C4-2B (cell line): Measurements from ENCODE around the gene SLC6A16.

Experiments used
- ZFX ChIP-seq: fragments of 450-650 bp; IDR thresholded peaks from 2 replicates; pipeline ENCODE4 v1.6.1; 2017
- TF ChIP-seq, protein P1 (sequence below): fragments of 450-650 bp; conservative IDR thresholded peaks from 2 replicates; pipeline ENCODE4 v1.5.1; 2017; ENCODE audit warnings: mild to moderate bottlenecking

DNA sequence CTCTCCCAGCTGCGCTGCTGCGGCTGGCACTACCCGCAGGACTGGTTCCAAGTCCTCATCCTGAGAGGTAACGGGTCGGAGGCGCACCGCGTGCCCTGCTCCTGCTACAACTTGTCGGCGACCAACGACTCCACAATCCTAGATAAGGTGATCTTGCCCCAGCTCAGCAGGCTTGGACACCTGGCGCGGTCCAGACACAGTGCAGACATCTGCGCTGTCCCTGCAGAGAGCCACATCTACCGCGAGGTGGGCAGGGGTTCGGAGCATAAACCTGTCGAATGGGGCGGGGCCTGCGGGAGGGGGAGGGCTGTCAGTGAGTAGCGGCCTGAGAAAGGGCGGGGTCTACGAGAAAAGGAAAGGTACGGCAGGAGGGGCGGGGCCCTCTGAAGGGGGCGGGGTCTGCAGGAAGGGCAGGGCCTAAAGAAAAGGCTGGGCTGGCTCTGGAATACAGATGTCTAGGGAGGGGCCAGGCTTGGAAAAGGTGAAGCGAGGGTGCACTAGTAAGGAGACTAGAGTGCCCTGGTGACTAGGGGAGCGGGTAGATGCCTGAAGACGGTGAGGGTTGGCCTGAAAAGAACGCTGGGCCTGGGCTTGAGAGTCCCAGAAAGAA lies 13.8 kb upstream of the SLC6A16 start:
- TF ChIP-seq, protein P1, sequence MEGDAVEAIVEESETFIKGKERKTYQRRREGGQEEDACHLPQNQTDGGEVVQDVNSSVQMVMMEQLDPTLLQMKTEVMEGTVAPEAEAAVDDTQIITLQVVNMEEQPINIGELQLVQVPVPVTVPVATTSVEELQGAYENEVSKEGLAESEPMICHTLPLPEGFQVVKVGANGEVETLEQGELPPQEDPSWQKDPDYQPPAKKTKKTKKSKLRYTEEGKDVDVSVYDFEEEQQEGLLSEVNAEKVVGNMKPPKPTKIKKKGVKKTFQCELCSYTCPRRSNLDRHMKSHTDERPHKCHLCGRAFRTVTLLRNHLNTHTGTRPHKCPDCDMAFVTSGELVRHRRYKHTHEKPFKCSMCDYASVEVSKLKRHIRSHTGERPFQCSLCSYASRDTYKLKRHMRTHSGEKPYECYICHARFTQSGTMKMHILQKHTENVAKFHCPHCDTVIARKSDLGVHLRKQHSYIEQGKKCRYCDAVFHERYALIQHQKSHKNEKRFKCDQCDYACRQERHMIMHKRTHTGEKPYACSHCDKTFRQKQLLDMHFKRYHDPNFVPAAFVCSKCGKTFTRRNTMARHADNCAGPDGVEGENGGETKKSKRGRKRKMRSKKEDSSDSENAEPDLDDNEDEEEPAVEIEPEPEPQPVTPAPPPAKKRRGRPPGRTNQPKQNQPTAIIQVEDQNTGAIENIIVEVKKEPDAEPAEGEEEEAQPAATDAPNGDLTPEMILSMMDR = no peak
- TF ChIP-seq ZFX = no peak
